ENCODE results near the gene RPL36.

DNA sequence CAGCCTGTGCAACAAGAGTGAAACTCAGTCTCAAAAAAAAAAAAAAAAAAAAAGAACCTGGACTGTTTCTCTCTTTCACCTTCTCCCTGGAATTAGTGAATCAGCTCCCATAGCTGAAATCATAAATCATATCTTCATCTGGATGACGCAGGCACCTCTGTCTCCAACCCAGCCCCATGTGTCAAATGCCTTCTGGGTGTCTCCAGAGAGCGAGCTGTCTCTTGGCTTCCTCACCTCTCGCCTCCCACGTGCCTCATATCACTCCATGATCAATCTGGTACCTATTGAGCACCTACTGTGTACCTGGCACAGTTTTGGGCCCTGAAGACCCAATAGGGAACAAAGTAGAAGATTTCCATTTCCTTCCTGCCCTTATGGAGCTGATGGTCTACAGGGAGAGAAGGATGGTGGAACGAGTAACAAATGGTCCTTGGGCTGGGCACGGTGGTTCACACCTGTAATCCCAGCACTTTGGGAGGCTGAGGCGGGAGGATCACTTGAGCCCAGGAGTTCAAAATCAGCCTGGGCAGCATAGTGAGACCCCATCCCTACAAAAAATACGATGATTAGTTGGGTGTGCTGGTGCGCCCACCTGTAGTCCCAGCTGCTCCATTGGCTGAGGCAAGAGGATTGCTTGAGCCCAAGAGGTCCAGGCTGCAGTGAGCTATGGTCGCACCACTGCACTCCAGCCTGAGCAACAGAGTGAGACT, 6.8 kb upstream of the RPL36 start:
- TF ChIP-seq POLR2AphosphoS5 (IDR thresholded peaks at IDR 0.05) (no peak), POLR2A (IDR thresholded peaks at IDR 0.05; ENCODE audit: low read depth) (no peak)
